ENCODE results near the gene FMN2. TPM values are rescaled to one million over a fixed set of nuclear protein-coding genes. Genes with fewer than 3 reads are reported as not detected.
A peak's percentile ranks its signal among the peaks of the same experiment; 100 is the strongest.

The FMN2 gene
- total RNA-seq, 8 experiments from 2014 or later, result 0.27 to 29.0 (median 23.0) TPM

- Histone ChIP-seq H3K27ac (no peak overlapping the region), H3K4me3 (no peak overlapping the region), H3K4me1 (replicated peaks in 1 of 2) (peaks cover 0 to 3% of the 10 kb centered on the region in 2 donors)
- in situ Hi-C loops (cut with MboI; ENCODE audit: low pct_unique_long_range_greater_than_20kb in 2 of 9, low sequenced_read_pairs in 9 of 9, unreplicated experiment in 9 of 9), result no loop called here
- 43 to 100% (median 92%) methylated on average over 1 of the region's 1 CpG; no CpG with 5 or more reads in 1 of the 10 experiments for WGBS, 10 experiments
- ATAC-seq (replicated peaks in 6 of 8), result no peak
These were observed 264.9 kb downstream of the FMN2 start for GRCh38 chr1:240356568-240356967.

- in situ Hi-C loops (cut with MboI; ENCODE audit: low pct_unique_long_range_greater_than_20kb in 2 of 9, low sequenced_read_pairs in 9 of 9, unreplicated experiment in 9 of 9), result no loop called here
- WGBS, 10 experiments, result 73 to 100% (median 90%) methylated on average over 1 to 5 of the region's 5 CpGs
- no peak overlapping the region for H3K27ac ChIP-seq
- peaks cover 0 to 9% of the 10 kb centered on the region in 2 donors for H3K4me1 ChIP-seq (replicated peaks in 1 of 2)
- ATAC-seq (replicated peaks in 6 of 8), result no peak
- no peak overlapping the region for H3K4me3 ChIP-seq
These were observed 270.4 kb downstream of the FMN2 start for GRCh38 chr1:240362046-240362445.

DNA sequence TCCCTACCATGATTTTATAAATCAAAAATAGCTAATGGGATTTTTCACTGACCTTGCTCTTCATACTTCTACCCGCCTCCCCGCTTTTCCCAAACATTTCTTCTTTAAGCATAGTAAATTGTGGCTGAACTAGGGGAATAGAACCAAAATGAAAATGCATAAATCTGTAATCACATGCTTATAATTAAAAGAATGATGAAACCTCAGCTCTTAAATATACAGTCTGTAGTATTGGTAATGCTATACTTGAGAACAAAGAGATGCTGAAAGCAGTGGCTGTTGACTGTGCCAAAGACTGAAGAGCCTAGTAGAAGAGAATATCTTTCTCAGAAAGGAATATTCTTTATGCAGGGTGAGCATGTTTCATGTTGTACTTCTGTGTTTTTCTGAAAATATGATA lies 271.1 kb downstream of the FMN2 start:
- no peak for ATAC-seq (replicated peaks in 6 of 8)
- Histone ChIP-seq H3K4me3 (no peak overlapping the region), H3K27ac (no peak overlapping the region), H3K4me1 (replicated peaks in 1 of 2) (peaks cover 0 to 9% of the 10 kb centered on the region in 2 donors)
- WGBS, 10 experiments, result 50 to 100% (median 92%) methylated on average over 2 of the region's 2 CpGs; no CpG with 5 or more reads in 2 of the 10 experiments
- in situ Hi-C loops (cut with MboI; ENCODE audit: low pct_unique_long_range_greater_than_20kb in 2 of 9, low sequenced_read_pairs in 9 of 9, unreplicated experiment in 9 of 9), result no loop called here

DNA sequence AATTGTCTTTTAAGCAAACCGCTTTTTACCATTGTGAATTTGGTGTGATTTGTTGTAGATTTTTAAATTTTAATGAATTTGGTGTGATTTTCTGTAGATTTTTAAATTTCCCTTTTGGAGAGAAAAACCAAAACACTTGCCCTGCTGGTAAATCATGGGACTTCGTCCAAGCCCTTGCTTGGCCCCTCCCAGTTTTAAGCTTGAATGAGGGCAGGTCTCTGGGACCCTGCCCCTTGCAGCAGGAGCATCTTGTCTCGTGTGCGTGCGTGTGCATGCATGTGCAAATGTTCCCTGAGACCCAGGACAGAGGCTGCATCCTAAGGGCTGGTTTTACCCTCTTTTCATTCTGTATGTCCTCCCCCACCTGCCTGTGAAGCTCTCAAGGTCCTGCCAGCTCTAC lies 271.6 kb downstream of the FMN2 start:
- H3K4me1 ChIP-seq (replicated peaks in 1 of 2), result peaks cover 0 to 9% of the 10 kb centered on the region in 2 donors
- in situ Hi-C loops (cut with MboI; ENCODE audit: low pct_unique_long_range_greater_than_20kb in 2 of 9, low sequenced_read_pairs in 9 of 9, unreplicated experiment in 9 of 9), result no loop called here
- H3K27ac ChIP-seq, result no peak overlapping the region
- ATAC-seq (replicated peaks in 6 of 8), result peak in 1 of 8 experiments; percentile 4
- H3K4me3 ChIP-seq, result no peak overlapping the region
- 61 to 100% (median 88%) methylated on average over 1 to 5 of the region's 5 CpGs; no CpG with 5 or more reads in 3 of the 10 experiments for WGBS, 10 experiments

DNA sequence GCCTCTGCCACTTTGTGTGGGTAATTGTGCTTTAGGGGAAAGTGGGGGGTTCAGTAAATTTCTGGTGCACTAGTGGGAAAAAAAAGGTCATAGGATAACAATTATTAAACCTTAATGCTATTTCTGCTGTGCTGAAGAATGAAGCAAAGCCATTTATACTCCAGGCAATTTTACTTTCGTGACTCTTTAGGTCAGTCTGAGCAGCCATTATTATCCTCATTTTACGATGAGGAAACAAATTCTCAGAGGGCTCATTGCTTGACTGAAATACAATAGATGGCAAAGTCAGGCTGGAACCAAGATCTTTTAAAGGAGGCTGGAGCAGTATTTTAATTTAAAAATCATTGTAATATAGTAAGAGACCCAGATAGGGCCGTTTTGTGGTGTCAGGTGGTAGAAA lies 272.2 kb downstream of the FMN2 start:
- H3K27ac ChIP-seq, result no peak overlapping the region
- no peak overlapping the region for H3K4me3 ChIP-seq
- 33 to 88% (median 78%) methylated on average over 2 to 3 of the region's 3 CpGs; no CpG with 5 or more reads in 1 of the 10 experiments for WGBS, 10 experiments
- in situ Hi-C loops (cut with MboI; ENCODE audit: low pct_unique_long_range_greater_than_20kb in 2 of 9, low sequenced_read_pairs in 9 of 9, unreplicated experiment in 9 of 9), result no loop called here
- ATAC-seq (replicated peaks in 6 of 8), result peak in 1 of 8 experiments; percentile 58
- peaks cover 0 to 9% of the 10 kb centered on the region in 2 donors for H3K4me1 ChIP-seq (replicated peaks in 1 of 2)

GRCh38 chr1:240366636-240367035 lies 275.0 kb downstream of the FMN2 start:
- no peak for ATAC-seq (replicated peaks in 6 of 8)
- Histone ChIP-seq H3K27ac (no peak overlapping the region), H3K4me3 (no peak overlapping the region), H3K4me1 (replicated peaks in 1 of 2) (peaks cover 0 to 9% of the 10 kb centered on the region in 2 donors)
- whole genome bisulfite sequencing, 10 experiments, result 38 to 100% (median 81%) methylated on average over 2 to 9 of the region's 9 CpGs; no CpG with 5 or more reads in 1 of the 10 experiments
- in situ Hi-C loops (cut with MboI; ENCODE audit: low pct_unique_long_range_greater_than_20kb in 2 of 9, low sequenced_read_pairs in 9 of 9, unreplicated experiment in 9 of 9), result no loop called here

- whole genome bisulfite sequencing, 10 experiments, result 54 to 100% (median 90%) methylated on average over 2 to 5 of the region's 5 CpGs; no CpG with 5 or more reads in 1 of the 10 experiments
- Histone ChIP-seq H3K4me1 (replicated peaks in 1 of 2) (no peaks in the 10 kb centered on the region), H3K4me3 (no peak overlapping the region), H3K27ac (no peak overlapping the region)
- in situ Hi-C loops (cut with MboI; ENCODE audit: low pct_unique_long_range_greater_than_20kb in 2 of 9, low sequenced_read_pairs in 9 of 9, unreplicated experiment in 9 of 9), result no loop called here
- ATAC-seq (replicated peaks in 6 of 8), result no peak
These were observed 293.9 kb downstream of the FMN2 start for GRCh38 chr1:240385551-240385950.

- 0 to 99% (median 82%) methylated on average over 1 to 7 of the region's 7 CpGs for WGBS, 10 experiments
- in situ Hi-C loops (cut with MboI; ENCODE audit: low pct_unique_long_range_greater_than_20kb in 2 of 9, low sequenced_read_pairs in 9 of 9, unreplicated experiment in 9 of 9), result no loop called here
- peak in 2 of 8 experiments; percentile 98 to 99 for ATAC-seq (replicated peaks in 6 of 8)
- Histone ChIP-seq H3K27ac (no peak overlapping the region), H3K4me3 (no peak overlapping the region), H3K4me1 (replicated peaks in 1 of 2) (no peaks in the 10 kb centered on the region)
These were observed 294.6 kb downstream of the FMN2 start for GRCh38 chr1:240385985-240386978.

DNA sequence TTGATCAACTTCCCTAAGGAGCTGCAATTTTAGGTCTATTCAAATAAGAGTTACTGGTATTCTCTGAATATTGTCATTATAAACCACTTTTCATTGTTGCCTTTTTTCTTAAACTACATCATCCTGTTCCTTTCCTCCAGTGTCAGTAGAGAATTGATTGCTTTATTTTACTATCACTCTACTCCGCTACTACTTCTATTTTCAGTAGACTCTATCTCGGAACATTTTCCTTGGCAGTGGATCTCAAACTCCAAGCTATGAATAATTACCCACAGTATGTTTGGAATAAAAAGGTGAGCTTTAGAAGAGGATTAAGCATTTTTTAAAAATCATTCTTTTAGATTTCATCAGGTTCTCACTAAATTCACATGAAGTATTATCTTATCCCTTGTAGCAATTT lies 295.4 kb downstream of the FMN2 start:
- Histone ChIP-seq H3K4me3 (no peak overlapping the region), H3K27ac (no peak overlapping the region), H3K4me1 (replicated peaks in 1 of 2) (no peaks in the 10 kb centered on the region)
- 53 to 100% (median 90%) methylated on average over 1 to 2 of the region's 2 CpGs; no CpG with 5 or more reads in 1 of the 10 experiments for WGBS, 10 experiments
- in situ Hi-C loops (cut with MboI; ENCODE audit: low pct_unique_long_range_greater_than_20kb in 2 of 9, low sequenced_read_pairs in 9 of 9, unreplicated experiment in 9 of 9), result no loop called here
- no peak for ATAC-seq (replicated peaks in 6 of 8)

DNA sequence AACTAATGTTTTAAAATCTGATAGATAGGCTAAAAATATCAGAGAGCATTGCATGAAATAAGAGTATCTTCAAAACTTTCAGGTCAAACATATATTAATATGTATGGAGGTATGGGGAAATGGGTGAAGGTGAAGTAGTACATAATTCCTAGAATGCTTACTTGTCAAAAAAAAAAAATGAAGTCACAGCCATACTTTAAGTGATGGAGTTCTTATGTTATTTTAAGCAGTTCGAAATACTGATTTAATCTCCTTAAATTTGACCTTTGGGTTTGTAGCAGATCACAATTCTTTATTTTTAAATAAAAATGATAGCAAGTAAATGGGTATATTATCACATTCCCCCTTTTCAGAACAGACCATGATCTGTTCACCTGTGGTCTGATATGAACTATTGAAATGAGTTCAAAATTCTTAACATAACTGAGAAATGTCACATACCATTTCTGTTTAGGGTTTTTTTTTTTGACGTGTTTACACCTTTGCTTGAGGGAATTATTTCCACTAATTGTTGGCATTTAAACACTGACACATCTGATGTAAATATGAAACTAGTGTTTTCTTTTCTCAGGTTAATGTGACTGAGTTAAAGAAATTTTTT lies 300.1 kb downstream of the FMN2 start:
- no peak overlapping the region for H3K27ac ChIP-seq
- H3K4me1 ChIP-seq (replicated peaks in 1 of 2), result no peaks in the 10 kb centered on the region
- ATAC-seq (replicated peaks in 6 of 8), result no peak
- in situ Hi-C loops (cut with MboI; ENCODE audit: low pct_unique_long_range_greater_than_20kb in 2 of 9, low sequenced_read_pairs in 9 of 9, unreplicated experiment in 9 of 9), result no loop called here
- 60 to 100% (median 91%) methylated on average over 1 to 2 of the region's 2 CpGs for WGBS, 10 experiments
- H3K4me3 ChIP-seq, result no peak overlapping the region

DNA sequence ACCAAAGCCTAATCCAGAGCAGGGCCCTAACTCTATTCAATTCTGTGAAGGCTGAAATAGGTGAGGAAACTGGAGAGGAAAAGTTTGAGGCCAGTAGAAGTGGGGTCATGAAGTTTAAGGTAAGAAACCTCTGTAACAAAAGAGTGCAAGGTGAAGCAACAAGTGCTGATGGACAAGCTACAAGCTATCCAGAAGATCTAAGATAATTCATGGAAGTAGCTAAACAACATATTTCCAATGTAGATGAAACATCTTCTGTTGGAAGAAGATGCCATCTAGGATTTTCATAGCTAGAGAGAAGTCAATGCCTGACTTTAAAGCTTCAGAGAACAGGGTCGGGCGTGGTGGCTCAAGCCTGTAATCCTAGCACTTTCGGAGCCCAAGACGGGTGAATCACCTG lies 302.7 kb downstream of the FMN2 start:
- ATAC-seq (replicated peaks in 6 of 8), result no peak
- no peaks in the 10 kb centered on the region for H3K4me1 ChIP-seq (replicated peaks in 1 of 2)
- H3K27ac ChIP-seq, result no peak overlapping the region
- in situ Hi-C loops (cut with MboI; ENCODE audit: low pct_unique_long_range_greater_than_20kb in 2 of 9, low sequenced_read_pairs in 9 of 9, unreplicated experiment in 9 of 9), result no loop called here
- WGBS, 10 experiments, result 80 to 100% (median 88%) methylated on average over 1 to 4 of the region's 4 CpGs; no CpG with 5 or more reads in 2 of the 10 experiments
- H3K4me3 ChIP-seq, result no peak overlapping the region

DNA sequence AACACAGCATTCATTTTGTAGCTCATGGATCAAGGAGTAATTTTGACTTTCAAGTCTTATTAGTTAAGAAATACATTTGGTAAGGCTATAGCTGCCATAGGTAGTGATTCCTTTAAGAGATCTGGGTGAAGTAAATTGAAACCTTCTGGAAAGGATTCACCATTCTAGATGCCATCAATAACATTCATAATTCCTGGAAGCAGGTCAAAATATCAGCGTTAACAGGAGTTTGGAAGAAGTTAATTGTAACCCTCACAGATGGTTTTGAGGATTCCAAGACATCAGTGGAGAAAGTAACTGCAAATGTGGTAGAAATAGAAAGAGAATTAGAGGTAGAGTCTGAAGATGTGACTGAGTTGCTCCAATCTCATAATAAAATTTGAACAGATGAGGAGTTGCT lies 303.7 kb downstream of the FMN2 start:
- Histone ChIP-seq H3K4me1 (replicated peaks in 1 of 2) (no peaks in the 10 kb centered on the region), H3K4me3 (no peak overlapping the region), H3K27ac (no peak overlapping the region)
- in situ Hi-C loops (cut with MboI; ENCODE audit: low pct_unique_long_range_greater_than_20kb in 2 of 9, low sequenced_read_pairs in 9 of 9, unreplicated experiment in 9 of 9), result no loop called here
- 0 to 100% (median 80%) methylated on average over 1 of the region's 1 CpG; no CpG with 5 or more reads in 1 of the 10 experiments for WGBS, 10 experiments
- no peak for ATAC-seq (replicated peaks in 6 of 8)

GRCh38 chr1:240399381-240399780 lies 307.7 kb downstream of the FMN2 start:
- Histone ChIP-seq H3K4me3 (no peak overlapping the region), H3K4me1 (replicated peaks in 1 of 2) (no peaks in the 10 kb centered on the region), H3K27ac (no peak overlapping the region)
- ATAC-seq (replicated peaks in 6 of 8), result peak in 7 of 8 experiments; percentile 91 to 100 (median 95)
- in situ Hi-C loops (cut with MboI; ENCODE audit: low pct_unique_long_range_greater_than_20kb in 2 of 9, low sequenced_read_pairs in 9 of 9, unreplicated experiment in 9 of 9), result no loop called here
- WGBS, 10 experiments, result 0 to 86% (median 51%) methylated on average over 2 to 6 of the region's 6 CpGs; no CpG with 5 or more reads in 2 of the 10 experiments

Data from motor neuron (in vitro differentiated cells).